ENCODE measurements around the gene STX8. TPM values are rescaled to one million over a fixed set of nuclear protein-coding genes. Genes with fewer than 3 reads are reported as not detected.

The STX8 gene
- total and polyA plus RNA-seq, 9 of the 15 experiments (the other 6 are each of a cell fraction or from before 2014, with no cell fraction given): 14.6 to 42.5 (median 22.1) TPM

GRCh38 chr17:9229160-9229825, 346.3 kb downstream of the STX8 start:
- FAIRE-seq: no peak
- 2% methylated on average over 15 of the region's 20 CpGs for WGBS (ENCODE audit: insufficient coverage, low coverage, missing lambda C conversion rate)
- H2AFZ ChIP-seq (ENCODE audit: low read depth, low read length): no peak overlapping the region
- POLR2A ChIA-PET: no interaction called here
- in situ Hi-C loops (cut with MboI) (no loop called here), intact Hi-C loops (cut with micrococcal nuclease) (no loop called here)
- ATAC-seq: no peak
- DNase-seq (ENCODE audit: extremely low read depth in 1 of 4, low spot score in 3 of 4): no peak
- no peak overlapping the region for H3K4me2 ChIP-seq (ENCODE audit: insufficient read depth, low read length)
- no peak overlapping the region for H3K27ac ChIP-seq (ENCODE audit: extremely low read depth, low read depth, low read length)
- H3K79me2 ChIP-seq (ENCODE audit: control insufficient read depth, insufficient read depth, low read length): no peaks in the 10 kb centered on the region
- BruUV-seq (replicated peaks): no TSS peak
- CTCF ChIA-PET (ENCODE audit: low intra/inter-chr PET ratio): no interaction called here
- H3K27me3 ChIP-seq (ENCODE audit: control insufficient read depth in 2 of 2, insufficient read depth in 2 of 2, low read length in 2 of 2): peaks cover 0 to 18% of the 10 kb centered on the region in 2 experiments; a peak in 2 of 5 replicates
- no peaks in the 10 kb centered on the region for H3K9me1 ChIP-seq (ENCODE audit: control insufficient read depth, insufficient read depth, low read length)
- H3K36me3 ChIP-seq (ENCODE audit: control insufficient read depth, insufficient read depth, low read length): no peaks in the 10 kb centered on the region
- no peak overlapping the region for H3K9ac ChIP-seq (ENCODE audit: insufficient read depth in 1 of 2, low read depth in 2 of 2, low read length in 2 of 2)
- peaks cover 0 to 3% of the 10 kb centered on the region in 2 experiments; a peak in 2 of 5 replicates for H3K4me1 ChIP-seq (replicated peaks in 1 of 2; ENCODE audit: control insufficient read depth in 2 of 2, insufficient read depth in 2 of 2, low read length in 2 of 2)
- H3K4me3 ChIP-seq: no peak overlapping the region
- H3K9me3 ChIP-seq (replicated peaks; ENCODE audit: control insufficient read depth, insufficient read depth, low read depth, low read length): no peaks in the 10 kb centered on the region
- H4K20me1 ChIP-seq (replicated peaks; ENCODE audit: control insufficient read depth, insufficient read depth, low read length): no peaks in the 10 kb centered on the region
- TF ChIP-seq FOXA3 (CRISPR knock-in tag; conservative IDR thresholded peaks at IDR 0.05 in 1 of 2, IDR thresholded peaks at IDR 0.05 in 1 of 2) (no peak), SFPQ (IDR thresholded peaks at IDR 0.05; ENCODE audit: low read depth, low read length) (no peak), TOE1 (IDR thresholded peaks at IDR 0.05; ENCODE audit: borderline replicate concordance) (no peak), TOE1 (CRISPR knock-in tag; IDR thresholded peaks at IDR 0.05; ENCODE audit: borderline replicate concordance, low read depth) (no peak), FOXA1 (IDR thresholded peaks at IDR 0.05; ENCODE audit: borderline replicate concordance) (no peak), HMG20A (CRISPR knock-in tag; conservative IDR thresholded peaks at IDR 0.05) (no peak), MTA2 (IDR thresholded peaks at IDR 0.05; ENCODE audit: low read depth) (no peak), MYBL2 (IDR thresholded peaks at IDR 0.05; ENCODE audit: low read depth) (no peak), MYBL2 (CRISPR knock-in tag; IDR thresholded peaks at IDR 0.05; ENCODE audit: borderline replicate concordance) (no peak), HNRNPK (IDR thresholded peaks at IDR 0.05; ENCODE audit: low read depth, low read length, poor library complexity, severe bottlenecking) (no peak), ZNF583 (CRISPR knock-in tag; IDR thresholded peaks at IDR 0.05) (no peak), ZNF407 (IDR thresholded peaks at IDR 0.05; ENCODE audit: low read depth) (no peak), NR2F6 (CRISPR knock-in tag; IDR thresholded peaks at IDR 0.05) (no peak)
